ENCODE data around the gene PTPRU. TPM values are rescaled to one million over a fixed set of nuclear protein-coding genes. Genes with fewer than 3 reads are reported as not detected.

The PTPRU gene
- total RNA-seq, 1 experiment from 2014 or later, result not detected

DNA sequence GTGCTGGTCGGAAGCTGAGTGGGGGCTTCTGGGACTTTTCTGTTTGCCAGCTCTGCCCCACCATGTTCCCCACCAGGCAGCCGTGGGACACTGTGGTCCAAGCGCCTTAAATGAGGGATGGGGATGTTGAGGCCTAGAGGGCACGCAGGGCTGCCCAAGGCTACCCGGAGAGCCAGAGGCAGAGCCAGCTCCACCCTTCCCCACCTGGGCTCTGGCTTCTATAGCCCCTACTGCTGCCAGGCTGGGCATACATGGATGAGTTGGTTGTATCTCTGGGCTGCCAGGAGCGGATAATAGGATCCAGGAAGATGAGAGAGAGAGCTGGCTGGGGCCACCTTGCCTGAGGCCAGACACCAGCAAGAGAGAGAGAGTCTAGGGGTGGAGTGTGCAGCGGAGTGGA lies 49.4 kb downstream of the PTPRU start:
- Histone ChIP-seq H3K9me2 (replicated peaks; ENCODE audit: insufficient read depth, low read length) (no peaks in the 10 kb centered on the region), H3K27me3 (ENCODE audit: low read length) (no peaks in the 10 kb centered on the region), H3K9me3 (ENCODE audit: low read length) (no peaks in the 10 kb centered on the region), H3K27ac (ENCODE audit: low read length) (no peak overlapping the region), H3K36me3 (ENCODE audit: insufficient read depth, low read length) (no peaks in the 10 kb centered on the region), H3K4me2 (ENCODE audit: low read depth, low read length, poor library complexity, severe bottlenecking) (no peak overlapping the region), H3K4me1 (ENCODE audit: low read length) (peaks cover 9% of the 10 kb centered on the region), H2AFZ (ENCODE audit: low read length) (no peak overlapping the region), H4K20me1 (ENCODE audit: insufficient read depth, low read depth, low read length) (no peaks in the 10 kb centered on the region), H3K79me2 (ENCODE audit: low read length) (no peaks in the 10 kb centered on the region), H3K9ac (ENCODE audit: low read length) (no peak overlapping the region), H3K4me3 (ENCODE audit: low read length) (no peak overlapping the region)
- DNase-seq, result no peak

DNA sequence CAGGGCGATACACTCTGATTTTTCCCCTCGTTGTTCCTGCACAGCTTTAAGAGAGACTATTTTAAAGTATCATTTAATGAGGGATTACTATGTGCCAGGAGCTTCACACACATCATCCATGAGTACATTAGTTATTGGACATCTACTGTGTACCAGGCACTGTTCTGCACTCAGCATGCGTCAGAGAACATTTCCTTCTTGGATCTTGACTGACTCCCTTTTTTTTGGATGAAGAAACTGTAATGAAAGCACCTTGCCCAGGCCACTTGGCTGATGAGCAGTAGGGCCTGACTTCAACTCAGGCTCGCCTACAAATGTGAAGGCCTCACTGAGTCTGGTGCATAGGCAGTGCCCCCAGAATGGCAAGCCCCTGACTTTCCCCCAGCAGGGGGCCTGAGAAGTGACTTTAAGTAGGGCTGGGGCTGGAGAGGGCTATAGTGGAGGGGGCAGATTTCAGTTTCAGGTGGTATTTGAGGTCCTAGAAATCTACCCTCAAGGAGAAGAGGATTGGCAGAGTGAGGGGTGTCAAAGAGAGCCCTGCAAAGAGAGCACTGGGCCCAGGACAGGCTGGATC lies 50.0 kb downstream of the PTPRU start:
- Histone ChIP-seq H3K4me3 (ENCODE audit: low read length) (no peak overlapping the region), H4K20me1 (ENCODE audit: insufficient read depth, low read depth, low read length) (no peaks in the 10 kb centered on the region), H3K4me1 (ENCODE audit: low read length) (peaks cover 9% of the 10 kb centered on the region), H3K9me2 (replicated peaks; ENCODE audit: insufficient read depth, low read length) (no peaks in the 10 kb centered on the region), H3K9me3 (ENCODE audit: low read length) (no peaks in the 10 kb centered on the region), H3K27me3 (ENCODE audit: low read length) (no peaks in the 10 kb centered on the region), H3K9ac (ENCODE audit: low read length) (no peak overlapping the region), H2AFZ (ENCODE audit: low read length) (no peak overlapping the region), H3K27ac (ENCODE audit: low read length) (no peak overlapping the region), H3K4me2 (ENCODE audit: low read depth, low read length, poor library complexity, severe bottlenecking) (no peak overlapping the region), H3K79me2 (ENCODE audit: low read length) (no peaks in the 10 kb centered on the region), H3K36me3 (ENCODE audit: insufficient read depth, low read length) (no peaks in the 10 kb centered on the region)
- peak; percentile 37 for DNase-seq

DNA sequence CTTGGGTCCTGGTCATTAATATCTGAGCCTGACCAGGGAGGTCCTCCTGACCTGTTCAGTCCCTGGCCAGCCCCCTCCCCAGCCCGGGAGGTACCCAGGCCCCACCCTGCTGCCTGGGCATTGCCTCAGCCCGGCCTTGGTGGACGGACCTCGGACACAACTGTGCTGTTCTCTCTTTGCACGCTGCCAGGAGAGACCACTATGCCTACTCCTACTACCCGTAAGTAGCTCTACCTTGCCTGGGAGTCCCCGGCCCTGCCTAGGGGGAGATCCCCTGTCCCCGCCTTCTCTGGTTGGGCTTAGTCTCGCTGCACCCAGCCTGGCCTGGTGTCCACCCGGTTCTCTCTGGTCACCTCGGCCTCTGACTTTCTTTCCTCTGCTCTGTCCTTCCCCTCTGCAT lies 53.2 kb downstream of the PTPRU start:
- H4K20me1 ChIP-seq (ENCODE audit: insufficient read depth, low read depth, low read length), result no peaks in the 10 kb centered on the region
- no peaks in the 10 kb centered on the region for H3K9me2 ChIP-seq (replicated peaks; ENCODE audit: insufficient read depth, low read length)

GRCh38 chr1:29290414-29290985 lies 54.2 kb downstream of the PTPRU start:
- Histone ChIP-seq H2AFZ (ENCODE audit: low read length) (no peak overlapping the region), H3K9me2 (replicated peaks; ENCODE audit: insufficient read depth, low read length) (no peaks in the 10 kb centered on the region)

More for the DNA sequence above, 53.2 kb downstream of the PTPRU start:
- no peaks in the 10 kb centered on the region for H3K79me2 ChIP-seq (ENCODE audit: low read length)
- no peaks in the 10 kb centered on the region for H3K36me3 ChIP-seq (ENCODE audit: insufficient read depth, low read length)
- no peak overlapping the region for H3K4me2 ChIP-seq (ENCODE audit: low read depth, low read length, poor library complexity, severe bottlenecking)
- H3K27me3 ChIP-seq (ENCODE audit: low read length), result no peaks in the 10 kb centered on the region
- no peak overlapping the region for H3K9ac ChIP-seq (ENCODE audit: low read length)
- H3K9me3 ChIP-seq (ENCODE audit: low read length), result no peaks in the 10 kb centered on the region
- DNase-seq, result no peak
- no peak overlapping the region for H2AFZ ChIP-seq (ENCODE audit: low read length)
- H3K4me1 ChIP-seq (ENCODE audit: low read length), result peaks cover 13% of the 10 kb centered on the region
- H3K4me3 ChIP-seq (ENCODE audit: low read length), result no peak overlapping the region
- H3K27ac ChIP-seq (ENCODE audit: low read length), result no peak overlapping the region

GRCh38 chr1:29291756-29292155 lies 55.4 kb downstream of the PTPRU start:
- Histone ChIP-seq H3K4me2 (ENCODE audit: low read depth, low read length, poor library complexity, severe bottlenecking) (no peak overlapping the region), H3K79me2 (ENCODE audit: low read length) (no peaks in the 10 kb centered on the region), H3K4me1 (ENCODE audit: low read length) (peaks cover 17% of the 10 kb centered on the region), H2AFZ (ENCODE audit: low read length) (no peak overlapping the region), H3K4me3 (ENCODE audit: low read length) (no peak overlapping the region), H3K36me3 (ENCODE audit: insufficient read depth, low read length) (no peaks in the 10 kb centered on the region), H3K9ac (ENCODE audit: low read length) (no peak overlapping the region), H3K9me2 (replicated peaks; ENCODE audit: insufficient read depth, low read length) (no peaks in the 10 kb centered on the region), H3K27ac (ENCODE audit: low read length) (no peak overlapping the region), H3K9me3 (ENCODE audit: low read length) (no peaks in the 10 kb centered on the region), H4K20me1 (ENCODE audit: insufficient read depth, low read depth, low read length) (no peaks in the 10 kb centered on the region), H3K27me3 (ENCODE audit: low read length) (no peaks in the 10 kb centered on the region)
- no peak for DNase-seq

More at GRCh38 chr1:29290414-29290985, 54.2 kb downstream of the PTPRU start:
- no peak for DNase-seq
- Histone ChIP-seq H3K36me3 (ENCODE audit: insufficient read depth, low read length) (no peaks in the 10 kb centered on the region), H3K4me3 (ENCODE audit: low read length) (no peak overlapping the region), H3K4me1 (ENCODE audit: low read length) (peaks cover 18% of the 10 kb centered on the region), H3K79me2 (ENCODE audit: low read length) (no peaks in the 10 kb centered on the region), H3K9ac (ENCODE audit: low read length) (no peak overlapping the region), H3K4me2 (ENCODE audit: low read depth, low read length, poor library complexity, severe bottlenecking) (no peak overlapping the region), H3K27me3 (ENCODE audit: low read length) (no peaks in the 10 kb centered on the region), H3K9me3 (ENCODE audit: low read length) (no peaks in the 10 kb centered on the region), H3K27ac (ENCODE audit: low read length) (no peak overlapping the region), H4K20me1 (ENCODE audit: insufficient read depth, low read depth, low read length) (no peaks in the 10 kb centered on the region)

DNA sequence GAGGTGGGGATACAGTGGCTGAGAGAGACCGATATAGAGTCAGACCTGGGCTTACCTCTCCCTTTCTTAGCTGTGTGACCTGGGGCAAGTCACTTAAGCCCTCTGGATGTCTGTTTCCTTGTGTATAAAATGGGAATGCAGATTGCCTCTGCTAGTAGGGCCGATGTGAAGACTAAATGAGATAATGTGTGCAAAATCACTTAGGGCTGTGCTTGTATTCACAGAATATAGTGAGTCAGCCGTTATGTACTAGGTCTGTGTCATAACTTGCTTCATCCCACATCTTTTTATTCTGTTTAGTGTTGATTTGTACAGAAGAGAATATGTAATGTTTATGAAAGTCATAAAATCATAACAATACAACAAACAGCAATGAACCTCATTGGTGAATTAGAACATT lies 56.0 kb downstream of the PTPRU start:
- H3K9ac ChIP-seq (ENCODE audit: low read length), result no peak overlapping the region

GRCh38 chr1:29297450-29297849 lies 61.1 kb downstream of the PTPRU start:
- Histone ChIP-seq H3K9me2 (replicated peaks; ENCODE audit: insufficient read depth, low read length) (no peaks in the 10 kb centered on the region), H3K4me3 (ENCODE audit: low read length) (no peak overlapping the region), H2AFZ (ENCODE audit: low read length) (no peak overlapping the region), H3K9ac (ENCODE audit: low read length) (no peak overlapping the region), H4K20me1 (ENCODE audit: insufficient read depth, low read depth, low read length) (no peaks in the 10 kb centered on the region), H3K4me1 (ENCODE audit: low read length) (peaks cover 13% of the 10 kb centered on the region), H3K79me2 (ENCODE audit: low read length) (no peaks in the 10 kb centered on the region), H3K4me2 (ENCODE audit: low read depth, low read length, poor library complexity, severe bottlenecking) (no peak overlapping the region), H3K9me3 (ENCODE audit: low read length) (no peaks in the 10 kb centered on the region), H3K27ac (ENCODE audit: low read length) (no peak overlapping the region), H3K27me3 (ENCODE audit: low read length) (no peaks in the 10 kb centered on the region), H3K36me3 (ENCODE audit: insufficient read depth, low read length) (no peaks in the 10 kb centered on the region)
- DNase-seq, result no peak

More for the DNA sequence above, 56.0 kb downstream of the PTPRU start:
- no peaks in the 10 kb centered on the region for H3K9me3 ChIP-seq (ENCODE audit: low read length)
- H3K4me3 ChIP-seq (ENCODE audit: low read length), result no peak overlapping the region
- no peak overlapping the region for H3K27ac ChIP-seq (ENCODE audit: low read length)
- H3K9me2 ChIP-seq (replicated peaks; ENCODE audit: insufficient read depth, low read length), result no peaks in the 10 kb centered on the region
- H2AFZ ChIP-seq (ENCODE audit: low read length), result no peak overlapping the region
- H3K4me2 ChIP-seq (ENCODE audit: low read depth, low read length, poor library complexity, severe bottlenecking), result no peak overlapping the region
- H3K79me2 ChIP-seq (ENCODE audit: low read length), result no peaks in the 10 kb centered on the region
- no peaks in the 10 kb centered on the region for H4K20me1 ChIP-seq (ENCODE audit: insufficient read depth, low read depth, low read length)
- no peaks in the 10 kb centered on the region for H3K36me3 ChIP-seq (ENCODE audit: insufficient read depth, low read length)
- H3K4me1 ChIP-seq (ENCODE audit: low read length), result peaks cover 13% of the 10 kb centered on the region
- DNase-seq, result no peak
- no peaks in the 10 kb centered on the region for H3K27me3 ChIP-seq (ENCODE audit: low read length)

DNA sequence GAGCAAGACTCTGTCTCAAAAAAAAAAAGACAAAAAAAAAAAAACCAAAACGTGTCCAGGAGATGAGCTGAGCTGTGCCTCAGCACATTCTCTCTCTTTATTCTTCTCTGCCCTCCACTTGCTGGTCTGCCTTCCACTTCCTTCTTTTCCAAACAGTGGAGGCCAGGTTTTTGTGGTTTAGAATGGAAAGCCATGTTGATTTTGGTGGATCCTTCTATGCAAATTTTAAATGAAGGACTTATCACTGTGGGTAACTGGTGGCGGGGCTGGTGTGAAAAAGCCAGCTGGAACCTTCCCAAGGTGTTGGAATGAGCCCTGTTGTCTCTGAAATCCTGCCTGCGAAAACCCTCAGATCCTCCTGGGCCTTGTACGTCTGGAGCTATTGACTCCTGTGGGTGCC lies 61.9 kb downstream of the PTPRU start:
- H3K4me3 ChIP-seq (ENCODE audit: low read length), result no peak overlapping the region
- H3K36me3 ChIP-seq (ENCODE audit: insufficient read depth, low read length), result no peaks in the 10 kb centered on the region
- H3K27me3 ChIP-seq (ENCODE audit: low read length), result no peaks in the 10 kb centered on the region
- no peaks in the 10 kb centered on the region for H3K79me2 ChIP-seq (ENCODE audit: low read length)
- H2AFZ ChIP-seq (ENCODE audit: low read length), result no peak overlapping the region
- H3K27ac ChIP-seq (ENCODE audit: low read length), result no peak overlapping the region
- peaks cover 13% of the 10 kb centered on the region for H3K4me1 ChIP-seq (ENCODE audit: low read length)
- H3K4me2 ChIP-seq (ENCODE audit: low read depth, low read length, poor library complexity, severe bottlenecking), result no peak overlapping the region
- DNase-seq, result no peak
- no peak overlapping the region for H3K9ac ChIP-seq (ENCODE audit: low read length)
- H3K9me3 ChIP-seq (ENCODE audit: low read length), result no peaks in the 10 kb centered on the region
- H4K20me1 ChIP-seq (ENCODE audit: insufficient read depth, low read depth, low read length), result no peaks in the 10 kb centered on the region
- H3K9me2 ChIP-seq (replicated peaks; ENCODE audit: insufficient read depth, low read length), result no peaks in the 10 kb centered on the region
